HepG2 (cell line): ENCODE measurements around the gene ANKRD35. TPM values are rescaled to one million over a fixed set of nuclear protein-coding genes. Genes with fewer than 3 reads are reported as not detected.

Experiments used
- ETV6 ChIP-seq: sonication (generic); formaldehyde crosslinking; conservative IDR thresholded peaks from 2 replicates; pipeline ENCODE4 v1.4.0; 2020; ENCODE audit warnings: missing genetic modification reagents
- HDAC1 ChIP-seq: sonication (generic); formaldehyde crosslinking; IDR thresholded peaks from 2 replicates; pipeline ENCODE4 v1.5.1; 2020; ENCODE audit warnings: mild to moderate bottlenecking, missing genetic modification reagents
- HES4 ChIP-seq: sonication (generic); formaldehyde crosslinking; IDR thresholded peaks from 2 replicates; pipeline ENCODE4 v1.9.0; 2021; ENCODE audit warnings: mild to moderate bottlenecking, missing genetic modification reagents, borderline replicate concordance
- LBX2 ChIP-seq: sonication (generic); formaldehyde crosslinking; IDR thresholded peaks from 2 replicates; pipeline ENCODE4 v1.5.0; 2020; ENCODE audit warnings: missing genetic modification reagents, mild to moderate bottlenecking, borderline replicate concordance
- RBM22 ChIP-seq: fragments of 200-400 bp; formaldehyde crosslinking; optimal IDR thresholded peaks from 2 replicates; pipeline ENCODE3; 2017; ENCODE audit warnings: mild to moderate bottlenecking, low read length, moderate library complexity
- SP5 ChIP-seq: IDR thresholded peaks from 2 replicates; pipeline ENCODE4 v1.6.1; 2016; ENCODE audit warnings: low read depth, borderline replicate concordance
- ZNF770 ChIP-seq: sonication (generic); formaldehyde crosslinking; IDR thresholded peaks from 2 replicates; pipeline ENCODE4 v1.5.0; 2020; ENCODE audit warnings: mild to moderate bottlenecking, missing genetic modification reagents
- polyA plus RNA-seq, 8 experiments: library from polyadenylated mRNA; depleted of rRNA in 3 of 8; stranded (reverse) in 7 of 8; unstranded in 1 of 8; fragments of >200 nt; fragmentation: Illumina TruSeq in 4 of 8; extraction: Trizol in 4 of 8; gene quantifications; 2 replicates each; pipeline versions ENCODE4 v1.2.1 to v1.2.3, GENCODE V29; 2011 to 2016; ENCODE audit warnings: low read depth in 4 of 8, missing spikeins in 1 of 8, mixed read lengths in 1 of 8; ENCODE audit not compliant: insufficient read depth in 1 of 8
- total RNA-seq, 5 experiments: library from RNA; depleted of rRNA; stranded (reverse); fragments of >200 nt; fragmentation: Illumina TruSeq; extraction: Trizol; gene quantifications; 2 replicates each; pipeline ENCODE4 v1.2.3, GENCODE V29; 2016; ENCODE audit warnings: low read depth in 1 of 5
- TF ChIP-seq, protein P1 (sequence below): sonication (generic); formaldehyde crosslinking; IDR thresholded peaks from 2 replicates; pipeline ENCODE4 v1.5.0; 2020; ENCODE audit warnings: mild to moderate bottlenecking, missing genetic modification reagents
- TF ChIP-seq, protein P2 (sequence below): sonication (generic); formaldehyde crosslinking; IDR thresholded peaks from 2 replicates; pipeline ENCODE4 v1.5.1; 2020; ENCODE audit warnings: missing genetic modification reagents, mild to moderate bottlenecking, borderline replicate concordance
- TF ChIP-seq, protein P3 (sequence below): sonication (generic); formaldehyde crosslinking; IDR thresholded peaks from 2 replicates; pipeline ENCODE4 v1.4.0; 2020; ENCODE audit warnings: missing genetic modification reagents
- TF ChIP-seq, protein P4 (sequence below): sonication (generic); formaldehyde crosslinking; IDR thresholded peaks from 2 replicates; pipeline ENCODE4 v1.8.0; 2023; ENCODE audit warnings: mild to moderate bottlenecking, missing genetic modification reagents

Gene ANKRD35
- total and polyA plus RNA-seq, 2 of the 13 experiments (the other 11 are each of a cell fraction or from before 2014, with no cell fraction given) = 0.02 TPM; not detected in 1

DNA sequence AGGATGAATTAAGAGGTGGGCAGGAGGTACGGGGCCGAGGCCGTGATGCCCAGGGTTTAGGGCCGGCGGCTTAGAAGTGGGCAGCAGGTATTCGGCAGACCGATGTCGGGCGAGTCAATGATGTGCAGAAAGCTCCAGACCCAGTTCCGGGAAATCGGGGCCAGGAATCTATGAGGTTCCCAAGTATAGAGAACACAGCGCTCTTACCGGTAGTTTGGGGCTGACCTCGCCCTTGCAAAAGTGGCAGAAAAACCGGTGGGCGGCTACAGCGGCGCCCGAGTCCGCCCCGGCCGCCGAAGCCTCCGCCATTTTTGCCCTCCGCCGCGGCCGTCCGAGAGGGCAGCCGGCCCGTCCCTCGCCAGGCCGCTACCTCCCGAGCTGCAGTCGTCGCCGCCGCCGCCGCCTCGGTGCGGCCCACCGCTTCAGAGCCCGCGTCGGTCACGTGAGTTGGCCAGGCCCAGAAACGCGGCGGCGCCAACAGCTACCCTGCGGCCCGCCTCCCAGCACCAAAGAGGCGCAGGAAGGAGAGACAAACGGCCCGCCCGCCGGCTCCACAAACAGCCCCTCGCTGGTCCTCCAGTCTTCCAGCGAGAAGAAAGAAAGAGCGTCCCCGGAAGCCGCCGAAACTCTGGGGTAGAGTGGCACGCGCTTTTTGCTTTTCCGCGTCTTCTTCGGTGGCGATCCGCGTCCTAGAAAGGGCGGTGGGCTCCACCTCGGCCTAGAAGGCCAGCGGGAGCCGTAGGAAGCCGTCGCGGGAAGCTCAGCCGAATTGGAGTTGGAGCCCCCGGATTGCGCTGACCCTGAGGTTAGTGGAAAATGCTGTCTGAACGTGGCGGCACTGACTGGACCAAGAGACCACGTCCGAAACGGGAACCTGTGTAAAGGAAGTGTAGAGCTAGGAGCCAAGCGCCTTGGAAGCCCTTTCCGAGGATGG is 61.8 kb downstream of the ANKRD35 start, which contains the start of the genes POLR3C and RNF115 (continued):
- TF ChIP-seq, protein P1, sequence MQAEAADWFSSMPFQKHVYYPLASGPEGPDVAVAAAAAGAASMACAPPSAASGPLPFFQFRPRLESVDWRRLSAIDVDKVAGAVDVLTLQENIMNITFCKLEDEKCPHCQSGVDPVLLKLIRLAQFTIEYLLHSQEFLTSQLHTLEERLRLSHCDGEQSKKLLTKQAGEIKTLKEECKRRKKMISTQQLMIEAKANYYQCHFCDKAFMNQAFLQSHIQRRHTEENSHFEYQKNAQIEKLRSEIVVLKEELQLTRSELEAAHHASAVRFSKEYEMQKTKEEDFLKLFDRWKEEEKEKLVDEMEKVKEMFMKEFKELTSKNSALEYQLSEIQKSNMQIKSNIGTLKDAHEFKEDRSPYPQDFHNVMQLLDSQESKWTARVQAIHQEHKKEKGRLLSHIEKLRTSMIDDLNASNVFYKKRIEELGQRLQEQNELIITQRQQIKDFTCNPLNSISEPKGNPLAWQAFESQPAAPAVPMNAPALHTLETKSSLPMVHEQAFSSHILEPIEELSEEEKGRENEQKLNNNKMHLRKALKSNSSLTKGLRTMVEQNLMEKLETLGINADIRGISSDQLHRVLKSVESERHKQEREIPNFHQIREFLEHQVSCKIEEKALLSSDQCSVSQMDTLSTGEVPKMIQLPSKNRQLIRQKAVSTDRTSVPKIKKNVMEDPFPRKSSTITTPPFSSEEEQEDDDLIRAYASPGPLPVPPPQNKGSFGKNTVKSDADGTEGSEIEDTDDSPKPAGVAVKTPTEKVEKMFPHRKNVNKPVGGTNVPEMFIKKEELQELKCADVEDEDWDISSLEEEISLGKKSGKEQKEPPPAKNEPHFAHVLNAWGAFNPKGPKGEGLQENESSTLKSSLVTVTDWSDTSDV (CRISPR knock-in tag) = no peak
- TF ChIP-seq, protein P2, sequence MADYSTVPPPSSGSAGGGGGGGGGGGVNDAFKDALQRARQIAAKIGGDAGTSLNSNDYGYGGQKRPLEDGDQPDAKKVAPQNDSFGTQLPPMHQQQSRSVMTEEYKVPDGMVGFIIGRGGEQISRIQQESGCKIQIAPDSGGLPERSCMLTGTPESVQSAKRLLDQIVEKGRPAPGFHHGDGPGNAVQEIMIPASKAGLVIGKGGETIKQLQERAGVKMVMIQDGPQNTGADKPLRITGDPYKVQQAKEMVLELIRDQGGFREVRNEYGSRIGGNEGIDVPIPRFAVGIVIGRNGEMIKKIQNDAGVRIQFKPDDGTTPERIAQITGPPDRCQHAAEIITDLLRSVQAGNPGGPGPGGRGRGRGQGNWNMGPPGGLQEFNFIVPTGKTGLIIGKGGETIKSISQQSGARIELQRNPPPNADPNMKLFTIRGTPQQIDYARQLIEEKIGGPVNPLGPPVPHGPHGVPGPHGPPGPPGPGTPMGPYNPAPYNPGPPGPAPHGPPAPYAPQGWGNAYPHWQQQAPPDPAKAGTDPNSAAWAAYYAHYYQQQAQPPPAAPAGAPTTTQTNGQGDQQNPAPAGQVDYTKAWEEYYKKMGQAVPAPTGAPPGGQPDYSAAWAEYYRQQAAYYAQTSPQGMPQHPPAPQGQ (CRISPR knock-in tag) = no peak
- TF ChIP-seq, protein P3, sequence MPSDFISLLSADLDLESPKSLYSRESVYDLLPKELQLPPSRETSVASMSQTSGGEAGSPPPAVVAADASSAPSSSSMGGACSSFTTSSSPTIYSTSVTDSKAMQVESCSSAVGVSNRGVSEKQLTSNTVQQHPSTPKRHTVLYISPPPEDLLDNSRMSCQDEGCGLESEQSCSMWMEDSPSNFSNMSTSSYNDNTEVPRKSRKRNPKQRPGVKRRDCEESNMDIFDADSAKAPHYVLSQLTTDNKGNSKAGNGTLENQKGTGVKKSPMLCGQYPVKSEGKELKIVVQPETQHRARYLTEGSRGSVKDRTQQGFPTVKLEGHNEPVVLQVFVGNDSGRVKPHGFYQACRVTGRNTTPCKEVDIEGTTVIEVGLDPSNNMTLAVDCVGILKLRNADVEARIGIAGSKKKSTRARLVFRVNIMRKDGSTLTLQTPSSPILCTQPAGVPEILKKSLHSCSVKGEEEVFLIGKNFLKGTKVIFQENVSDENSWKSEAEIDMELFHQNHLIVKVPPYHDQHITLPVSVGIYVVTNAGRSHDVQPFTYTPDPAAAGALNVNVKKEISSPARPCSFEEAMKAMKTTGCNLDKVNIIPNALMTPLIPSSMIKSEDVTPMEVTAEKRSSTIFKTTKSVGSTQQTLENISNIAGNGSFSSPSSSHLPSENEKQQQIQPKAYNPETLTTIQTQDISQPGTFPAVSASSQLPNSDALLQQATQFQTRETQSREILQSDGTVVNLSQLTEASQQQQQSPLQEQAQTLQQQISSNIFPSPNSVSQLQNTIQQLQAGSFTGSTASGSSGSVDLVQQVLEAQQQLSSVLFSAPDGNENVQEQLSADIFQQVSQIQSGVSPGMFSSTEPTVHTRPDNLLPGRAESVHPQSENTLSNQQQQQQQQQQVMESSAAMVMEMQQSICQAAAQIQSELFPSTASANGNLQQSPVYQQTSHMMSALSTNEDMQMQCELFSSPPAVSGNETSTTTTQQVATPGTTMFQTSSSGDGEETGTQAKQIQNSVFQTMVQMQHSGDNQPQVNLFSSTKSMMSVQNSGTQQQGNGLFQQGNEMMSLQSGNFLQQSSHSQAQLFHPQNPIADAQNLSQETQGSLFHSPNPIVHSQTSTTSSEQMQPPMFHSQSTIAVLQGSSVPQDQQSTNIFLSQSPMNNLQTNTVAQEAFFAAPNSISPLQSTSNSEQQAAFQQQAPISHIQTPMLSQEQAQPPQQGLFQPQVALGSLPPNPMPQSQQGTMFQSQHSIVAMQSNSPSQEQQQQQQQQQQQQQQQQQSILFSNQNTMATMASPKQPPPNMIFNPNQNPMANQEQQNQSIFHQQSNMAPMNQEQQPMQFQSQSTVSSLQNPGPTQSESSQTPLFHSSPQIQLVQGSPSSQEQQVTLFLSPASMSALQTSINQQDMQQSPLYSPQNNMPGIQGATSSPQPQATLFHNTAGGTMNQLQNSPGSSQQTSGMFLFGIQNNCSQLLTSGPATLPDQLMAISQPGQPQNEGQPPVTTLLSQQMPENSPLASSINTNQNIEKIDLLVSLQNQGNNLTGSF (CRISPR knock-in tag) = peak; percentile 73; the same call in 1 of the 2 replicates
- TF ChIP-seq RBM22 (no peak), ZNF770 (CRISPR knock-in tag) (no peak; the same call in none of the 2 replicates), ETV6 (CRISPR knock-in tag) (no peak), HDAC1 (peak; percentile 89), LBX2 (CRISPR knock-in tag) (no peak), SP5 (CRISPR knock-in tag) (peak; percentile 74), HES4 (CRISPR knock-in tag) (peak; percentile 74; the same call in 1 of the 2 replicates)
- TF ChIP-seq, protein P4, sequence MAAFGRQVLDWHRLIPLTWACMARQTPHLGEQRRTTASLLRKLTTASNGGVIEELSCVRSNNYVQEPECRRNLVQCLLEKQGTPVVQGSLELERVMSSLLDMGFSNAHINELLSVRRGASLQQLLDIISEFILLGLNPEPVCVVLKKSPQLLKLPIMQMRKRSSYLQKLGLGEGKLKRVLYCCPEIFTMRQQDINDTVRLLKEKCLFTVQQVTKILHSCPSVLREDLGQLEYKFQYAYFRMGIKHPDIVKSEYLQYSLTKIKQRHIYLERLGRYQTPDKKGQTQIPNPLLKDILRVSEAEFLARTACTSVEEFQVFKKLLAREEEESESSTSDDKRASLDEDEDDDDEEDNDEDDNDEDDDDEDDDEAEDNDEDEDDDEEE = peak; percentile 56
